OCI-LY7 (cell line): ENCODE measurements around the gene OGG1. TPM values are rescaled to one million over a fixed set of nuclear protein-coding genes. Genes with fewer than 3 reads are reported as not detected.

Experiments
- Bru-seq: library from RNA; stranded (reverse); fragments of 400-500 nt; gene quantifications from one replicate; lab custom pipeline; 2021; lab: Mats Ljungman, UMichigan
- BruChase-seq, 2 experiments: library from RNA; stranded (reverse); fragments of 400-500 nt; gene quantifications; one replicate each; lab custom pipeline; 2021; lab: Mats Ljungman, UMichigan
- BruUV-seq: library from RNA; stranded (reverse); fragments of 400-500 nt; replicated peaks from 2 replicates; lab custom pipeline; 2021; lab: Mats Ljungman, UMichigan
- CTCF ChIA-PET: fragments of 300-600 bp; sonication (Branson Sonifier 250); formaldehyde crosslinking; loops from one replicate; lab custom pipeline; 2022; ENCODE audit warnings: antibody characterized with exemption; ENCODE audit not compliant: unreplicated experiment; lab: Charles Lee
- POLR2A ChIA-PET: fragments of 300-600 bp; sonication (Branson Sonifier 250); formaldehyde crosslinking; loops from one replicate; lab custom pipeline; 2022; ENCODE audit warnings: antibody characterized with exemption; lab: Charles Lee
- DNase-seq: peaks from one replicate; pipeline ENCODE4 v3.0.0-alpha.2; 2015; ENCODE audit warnings: low spot score
- H2AFZ ChIP-seq: fragments of 200-600 bp; sonication (generic), shearing (Covaris generic); 2 replicates; pipeline ENCODE4 v1.6.1; 2014; ENCODE audit warnings: mild to moderate bottlenecking, antibody characterized with exemption, low read length, moderate library complexity
- H3K27ac ChIP-seq: fragments of 200-600 bp; sonication (generic); 2 replicates; pipeline ENCODE4 v1.5.1; 2014; ENCODE audit warnings: mixed run types, low read depth, mild to moderate bottlenecking, moderate library complexity, low read length, inconsistent platforms; ENCODE audit not compliant: poor library complexity, severe bottlenecking
- H3K36me3 ChIP-seq: fragments of 200-600 bp; sonication (generic); 2 replicates; pipeline ENCODE4 v1.6.1; 2014; ENCODE audit warnings: mild to moderate bottlenecking, antibody characterized with exemption, low read length, moderate library complexity, mixed read lengths; ENCODE audit not compliant: insufficient read depth
- H3K4me1 ChIP-seq: fragments of 200-600 bp; sonication (generic); 2 replicates; pipeline ENCODE4 v1.5.1; 2014; ENCODE audit warnings: mild to moderate bottlenecking, low read length; ENCODE audit not compliant: insufficient read depth, poor library complexity, severe bottlenecking
- H3K4me2 ChIP-seq: fragments of 200-600 bp; sonication (generic); 2 replicates; pipeline ENCODE4 v1.6.1; 2014; ENCODE audit warnings: mild to moderate bottlenecking, low read length
- H3K4me3 ChIP-seq: fragments of 200-600 bp; sonication (generic); 2 replicates; pipeline ENCODE4 v1.5.1; 2014; ENCODE audit warnings: mild to moderate bottlenecking, low read depth, low read length; ENCODE audit not compliant: poor library complexity, severe bottlenecking
- H3K79me2 ChIP-seq: fragments of 200-600 bp; sonication (generic); 2 replicates; pipeline ENCODE4 v1.6.1; 2016; ENCODE audit warnings: low read depth, mild to moderate bottlenecking, low read length, moderate library complexity, mixed read lengths; ENCODE audit not compliant: insufficient read depth
- H3K9me2 ChIP-seq: fragments of 200-600 bp; sonication (generic); 2 replicates; pipeline ENCODE4 v1.6.1; 2016; ENCODE audit warnings: mild to moderate bottlenecking, low read length, mixed read lengths; ENCODE audit not compliant: insufficient read depth
- H3K9me3 ChIP-seq: fragments of 200-600 bp; sonication (generic); 2 replicates; pipeline ENCODE4 v1.6.1; 2014; ENCODE audit warnings: mild to moderate bottlenecking, mixed run types, low read length, mixed read lengths
- H4K20me1 ChIP-seq: fragments of 200-600 bp; sonication (generic); 2 replicates; pipeline ENCODE4 v1.6.1; 2014; ENCODE audit warnings: mild to moderate bottlenecking, antibody characterized with exemption, low read length, moderate library complexity, mixed read lengths; ENCODE audit not compliant: insufficient read depth
- EZH2phosphoT487 ChIP-seq: fragments of 200-600 bp; sonication (generic); IDR thresholded peaks from 2 replicates; pipeline ENCODE4 v1.6.1; 2018; ENCODE audit warnings: low read depth, borderline replicate concordance, mild to moderate bottlenecking, mixed run types, antibody characterized with exemption, low read length, moderate library complexity, mixed read lengths
- intact Hi-C: fragments of 100-400 bp; cut with micrococcal nuclease; formaldehyde crosslinking; loops from one replicate; pipeline ENCODE4 v1.10.0; 2022; ENCODE audit not compliant: unreplicated experiment
- long read RNA-seq: library from polyadenylated mRNA; stranded (forward); transcript quantifications from one replicate; pipeline ENCODE4 v2.0.0, GENCODE V29; 2022
- total RNA-seq, 2 experiments: library from RNA; depleted of rRNA in 1 of 2; stranded (reverse); fragments of >200 nt in 1 of 2; shearing (Covaris generic) in 1 of 2; gene quantifications; 2 replicates each; pipeline ENCODE4 v1.2.3, GENCODE V29; 2014 to 2022
- TF ChIP-seq, protein P1 (sequence below): fragments of 200-600 bp; sonication (generic); conservative IDR thresholded peaks from 2 replicates; pipeline ENCODE4 v1.5.1; 2014; ENCODE audit warnings: mild to moderate bottlenecking, antibody characterized with exemption, low read length, moderate library complexity, mixed read lengths

The OGG1 gene
- total RNA-seq (2014; rRNA removed; shearing (Covaris generic)) (98.9 and 121 TPM in 2 replicates), total RNA-seq (2022) (119 and 120 TPM in 2 replicates), Bru-seq, nascent RNA (percentile 88 among the genes with signal in this experiment), BruChase-seq, experiment 1, labeled RNA remaining after a 6-hour chase (percentile 91 among the genes with signal in this experiment), BruChase-seq, experiment 2, labeled RNA remaining after a 2-hour chase (percentile 89 among the genes with signal in this experiment)
- long read RNA-seq, full-length matches to known transcripts, result 66 of 108 reads
- long read RNA-seq, partial matches to known transcripts, result 9 of 108 reads
- long read RNA-seq, other reads (novel, unspliced or antisense), result 33 of 108 reads

DNA sequence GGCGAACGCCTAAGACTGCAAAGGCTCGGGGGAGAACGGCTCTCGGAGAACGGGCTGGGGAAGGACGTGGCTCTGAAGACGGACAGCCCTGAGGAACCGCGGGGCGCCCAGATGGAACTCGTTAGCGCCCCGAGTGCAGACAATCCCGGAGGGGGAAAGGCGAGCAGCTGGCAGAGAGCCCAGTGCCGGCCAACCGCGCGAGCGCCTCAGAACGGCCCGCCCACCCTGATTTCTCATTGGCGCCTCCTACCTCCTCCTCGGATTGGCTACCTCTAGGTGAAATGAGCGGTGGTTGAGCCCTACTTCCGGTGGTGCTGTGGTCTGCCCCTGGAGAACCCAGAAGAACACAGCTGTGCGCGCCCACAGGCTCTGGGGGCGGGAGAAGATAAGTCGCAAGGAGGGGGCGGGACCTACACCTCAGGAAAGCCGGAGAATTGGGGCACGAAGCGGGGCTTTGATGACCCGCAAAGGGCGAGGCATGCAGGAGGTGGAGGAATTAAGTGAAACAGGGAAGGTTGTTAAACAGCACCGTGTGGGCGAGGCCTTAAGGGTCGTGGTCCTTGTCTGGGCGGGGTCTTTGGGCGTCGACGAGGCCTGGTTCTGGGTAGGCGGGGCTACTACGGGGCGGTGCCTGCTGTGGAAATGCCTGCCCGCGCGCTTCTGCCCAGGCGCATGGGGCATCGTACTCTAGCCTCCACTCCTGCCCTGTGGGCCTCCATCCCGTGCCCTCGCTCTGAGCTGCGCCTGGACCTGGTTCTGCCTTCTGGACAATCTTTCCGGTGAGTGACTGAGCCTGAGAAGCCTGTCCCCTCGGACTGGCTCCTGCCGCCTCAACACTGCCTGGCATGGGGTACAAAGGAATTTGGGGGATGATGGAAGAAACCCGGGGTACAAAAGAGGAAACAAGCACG lies at the start of gene OGG1:
OGG1 (plus strand) TSS at position 308 of the 911 bp plus-strand sequence; CDS start at position 643, 335 bp downstream.
- peaks cover 82% of the 10 kb centered on the region for H3K36me3 ChIP-seq

DNA sequence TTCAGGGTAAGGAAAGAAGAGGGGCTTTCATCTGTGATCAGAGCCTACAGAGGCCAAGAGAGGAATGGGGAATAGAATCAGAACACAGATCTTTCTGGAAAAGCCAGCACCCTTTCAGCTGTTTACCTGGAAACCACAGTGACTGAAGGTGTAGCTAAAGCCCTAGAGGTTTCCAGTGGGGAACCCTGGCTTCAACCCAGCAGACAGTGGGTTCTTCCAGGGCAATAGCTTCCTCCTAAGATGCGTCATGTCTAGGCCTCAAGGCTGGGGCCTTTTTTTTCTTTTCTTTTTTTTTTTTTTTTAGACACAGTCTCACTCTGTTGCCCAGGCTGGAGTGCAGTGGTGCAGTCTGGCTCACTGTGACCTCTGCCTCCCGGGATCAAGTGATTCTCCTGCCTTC lies 49.2 kb upstream of the OGG1 start:
- TF ChIP-seq, protein P1, sequence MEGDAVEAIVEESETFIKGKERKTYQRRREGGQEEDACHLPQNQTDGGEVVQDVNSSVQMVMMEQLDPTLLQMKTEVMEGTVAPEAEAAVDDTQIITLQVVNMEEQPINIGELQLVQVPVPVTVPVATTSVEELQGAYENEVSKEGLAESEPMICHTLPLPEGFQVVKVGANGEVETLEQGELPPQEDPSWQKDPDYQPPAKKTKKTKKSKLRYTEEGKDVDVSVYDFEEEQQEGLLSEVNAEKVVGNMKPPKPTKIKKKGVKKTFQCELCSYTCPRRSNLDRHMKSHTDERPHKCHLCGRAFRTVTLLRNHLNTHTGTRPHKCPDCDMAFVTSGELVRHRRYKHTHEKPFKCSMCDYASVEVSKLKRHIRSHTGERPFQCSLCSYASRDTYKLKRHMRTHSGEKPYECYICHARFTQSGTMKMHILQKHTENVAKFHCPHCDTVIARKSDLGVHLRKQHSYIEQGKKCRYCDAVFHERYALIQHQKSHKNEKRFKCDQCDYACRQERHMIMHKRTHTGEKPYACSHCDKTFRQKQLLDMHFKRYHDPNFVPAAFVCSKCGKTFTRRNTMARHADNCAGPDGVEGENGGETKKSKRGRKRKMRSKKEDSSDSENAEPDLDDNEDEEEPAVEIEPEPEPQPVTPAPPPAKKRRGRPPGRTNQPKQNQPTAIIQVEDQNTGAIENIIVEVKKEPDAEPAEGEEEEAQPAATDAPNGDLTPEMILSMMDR, result no peak
- no peak for TF ChIP-seq EZH2phosphoT487
- POLR2A ChIA-PET, result interaction anchor here (0.6 to 0.7 kb wide), 2 partner anchors 97 to 190 kb away, joined by 3 to 4 read pairs; no protein-coding TSS in a partner anchor
- CTCF ChIA-PET, result no interaction called here
- DNase-seq, result no peak
- Histone ChIP-seq H3K79me2 (no peaks in the 10 kb centered on the region), H3K4me3 (no peak overlapping the region), H4K20me1 (no peaks in the 10 kb centered on the region), H3K36me3 (peaks cover 8% of the 10 kb centered on the region; the same call in 1 of the 2 replicates), H3K9me2 (no peaks in the 10 kb centered on the region), H3K9me3 (no peaks in the 10 kb centered on the region), H3K4me1 (no peaks in the 10 kb centered on the region), H2AFZ (no peak overlapping the region), H3K27ac (no peak overlapping the region), H3K4me2 (no peak overlapping the region)
- intact Hi-C loops, result no loop called here
- no TSS peak for BruUV-seq

More for the DNA sequence above, at the start of gene OGG1:
- H4K20me1 ChIP-seq, result no peaks in the 10 kb centered on the region
- peak within 1 kb of the TSS; percentile 52; the same call in 1 of the 2 replicates for H2AFZ ChIP-seq
- peak within 1 kb of the TSS; percentile 85 for H3K4me2 ChIP-seq
- BruUV-seq, result no TSS peak
- ChIA-PET CTCF (no interaction called here), POLR2A (interaction anchor here (0.6 to 3.6 kb wide), 9 partner anchors 12 to 354 kb away, joined by 3 to 17 read pairs (median 6); partner anchors contain the start of genes ARPC4, BRPF1 and TADA3)
- H3K4me3 ChIP-seq, result peak within 1 kb of the TSS; percentile 81
- H3K79me2 ChIP-seq, result peaks cover 19% of the 10 kb centered on the region
- DNase-seq, result peak; percentile 99
- peaks cover 40% of the 10 kb centered on the region for H3K4me1 ChIP-seq
- H3K27ac ChIP-seq, result peak within 1 kb of the TSS; percentile 88
- intact Hi-C loops, result loop anchor here (1.0 to 10.0 kb wide), 6 partner anchors 19 to 645 kb away; partner anchors contain the start of genes BRPF1, CRELD1, MTMR14 and SETD5
- no peak for TF ChIP-seq EZH2phosphoT487
- TF ChIP-seq, protein P1, result no peak
- H3K9me2 ChIP-seq, result no peaks in the 10 kb centered on the region
- H3K9me3 ChIP-seq, result no peaks in the 10 kb centered on the region
